Measurements from ENCODE around the gene TMBIM4. TPM values are rescaled to one million over a fixed set of nuclear protein-coding genes. Genes with fewer than 3 reads are reported as not detected.

TMBIM4 gene
- total RNA-seq, 3 donors from 2014 or later = 128 to 325 (median 218) TPM

DNA sequence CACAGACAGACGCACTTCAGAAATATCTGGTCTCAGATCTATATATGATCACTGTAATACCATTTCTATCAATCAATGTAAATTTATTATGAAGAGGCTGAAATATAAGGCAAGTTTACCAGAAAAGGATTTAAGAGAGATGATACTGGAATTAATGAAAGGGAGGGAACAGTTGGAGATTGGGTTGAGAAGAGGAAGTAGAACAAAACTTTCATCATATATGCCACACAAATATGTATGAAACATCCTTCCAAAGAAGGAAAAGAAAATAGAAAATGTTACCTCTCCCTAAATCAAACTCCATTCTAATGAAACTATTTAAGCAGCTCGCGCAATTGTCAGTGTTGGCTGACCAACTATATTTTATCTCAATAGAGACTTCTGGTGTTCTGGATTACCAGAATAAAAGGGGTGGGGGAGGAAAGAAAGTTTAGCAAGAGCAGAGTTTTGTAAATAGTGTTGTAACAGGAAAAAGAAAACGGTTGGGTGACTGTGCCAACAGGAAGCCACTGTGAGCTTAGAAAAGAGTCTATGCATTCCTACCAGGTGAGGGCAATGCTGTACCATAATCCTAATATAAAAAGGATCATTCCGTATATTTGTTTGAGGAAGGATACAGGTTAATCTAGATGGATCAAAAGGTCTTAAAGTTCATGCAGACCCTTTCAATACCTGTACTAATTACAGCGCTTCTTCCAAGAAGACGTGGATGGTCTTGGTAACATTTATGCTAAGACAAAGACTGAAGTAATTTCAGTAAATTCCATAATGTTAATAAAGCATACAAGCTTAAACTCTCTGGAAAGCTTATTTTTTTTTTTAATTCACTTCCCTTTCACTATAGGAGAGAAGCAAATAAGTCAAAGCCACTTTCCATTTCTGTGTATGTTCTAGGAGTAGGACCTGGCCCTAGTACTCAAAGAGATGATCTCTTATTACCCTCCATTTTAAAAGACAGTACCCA lies 24.7 kb downstream of the TMBIM4 start:
- DNase-seq (ENCODE audit: low spot score in 2 of 2) = no peak
- intact Hi-C loops (cut with DNase I; ENCODE audit: low total_unique reads) = loop anchor here (5.0 kb wide), 1 partner anchor 547 kb away; no protein-coding TSS in a partner anchor
- TF ChIP-seq POLR2A (IDR thresholded peaks at IDR 0.05) (no peak), POLR2AphosphoS5 (IDR thresholded peaks at IDR 0.05) (no peak)
- TF ChIP-seq, protein P1, sequence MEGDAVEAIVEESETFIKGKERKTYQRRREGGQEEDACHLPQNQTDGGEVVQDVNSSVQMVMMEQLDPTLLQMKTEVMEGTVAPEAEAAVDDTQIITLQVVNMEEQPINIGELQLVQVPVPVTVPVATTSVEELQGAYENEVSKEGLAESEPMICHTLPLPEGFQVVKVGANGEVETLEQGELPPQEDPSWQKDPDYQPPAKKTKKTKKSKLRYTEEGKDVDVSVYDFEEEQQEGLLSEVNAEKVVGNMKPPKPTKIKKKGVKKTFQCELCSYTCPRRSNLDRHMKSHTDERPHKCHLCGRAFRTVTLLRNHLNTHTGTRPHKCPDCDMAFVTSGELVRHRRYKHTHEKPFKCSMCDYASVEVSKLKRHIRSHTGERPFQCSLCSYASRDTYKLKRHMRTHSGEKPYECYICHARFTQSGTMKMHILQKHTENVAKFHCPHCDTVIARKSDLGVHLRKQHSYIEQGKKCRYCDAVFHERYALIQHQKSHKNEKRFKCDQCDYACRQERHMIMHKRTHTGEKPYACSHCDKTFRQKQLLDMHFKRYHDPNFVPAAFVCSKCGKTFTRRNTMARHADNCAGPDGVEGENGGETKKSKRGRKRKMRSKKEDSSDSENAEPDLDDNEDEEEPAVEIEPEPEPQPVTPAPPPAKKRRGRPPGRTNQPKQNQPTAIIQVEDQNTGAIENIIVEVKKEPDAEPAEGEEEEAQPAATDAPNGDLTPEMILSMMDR (IDR thresholded peaks at IDR 0.05) = peak; percentile 11 to 60 (median 52)
- Histone ChIP-seq H3K27me3 (no peaks in the 10 kb centered on the region), H3K4me1 (no peaks in the 10 kb centered on the region), H3K27ac (peak overlapping the region; percentile 53 to 64), H3K36me3 (peaks cover 6% of the 10 kb centered on the region), H3K9me3 (peaks cover 5 to 22% of the 10 kb centered on the region in 2 donors), H3K4me3 (no peak overlapping the region)

DNA sequence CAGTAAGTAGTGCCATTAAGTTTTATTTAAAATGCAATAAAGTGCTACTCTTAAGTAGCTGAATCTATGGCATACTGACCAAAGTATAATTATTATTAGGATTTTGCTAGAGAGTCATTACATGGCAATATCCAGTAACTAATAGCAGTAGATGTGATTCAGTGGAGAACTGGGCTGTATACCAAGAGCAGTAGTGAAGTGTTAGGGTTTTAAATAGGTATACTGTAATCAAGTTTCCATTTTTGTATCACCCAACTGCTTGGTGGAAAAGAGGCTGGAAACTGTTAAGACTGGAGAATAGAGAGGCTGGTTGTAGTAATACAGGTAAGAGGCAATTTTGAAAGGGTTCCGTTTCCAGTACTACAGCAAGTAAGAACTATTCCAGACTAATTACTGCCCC lies 25.9 kb downstream of the TMBIM4 start:
- Histone ChIP-seq H3K27me3 (no peaks in the 10 kb centered on the region), H3K27ac (no peak overlapping the region), H3K9me3 (peaks cover 5 to 23% of the 10 kb centered on the region in 2 donors), H3K36me3 (peaks cover 6% of the 10 kb centered on the region), H3K4me3 (no peak overlapping the region), H3K4me1 (no peaks in the 10 kb centered on the region)
- TF ChIP-seq, protein P1 (IDR thresholded peaks at IDR 0.05) = no peak
- TF ChIP-seq POLR2AphosphoS5 (IDR thresholded peaks at IDR 0.05) (no peak), POLR2A (IDR thresholded peaks at IDR 0.05) (no peak)
- intact Hi-C loops (cut with DNase I; ENCODE audit: low total_unique reads) = no loop called here
- DNase-seq (ENCODE audit: low spot score in 2 of 2) = no peak

DNA sequence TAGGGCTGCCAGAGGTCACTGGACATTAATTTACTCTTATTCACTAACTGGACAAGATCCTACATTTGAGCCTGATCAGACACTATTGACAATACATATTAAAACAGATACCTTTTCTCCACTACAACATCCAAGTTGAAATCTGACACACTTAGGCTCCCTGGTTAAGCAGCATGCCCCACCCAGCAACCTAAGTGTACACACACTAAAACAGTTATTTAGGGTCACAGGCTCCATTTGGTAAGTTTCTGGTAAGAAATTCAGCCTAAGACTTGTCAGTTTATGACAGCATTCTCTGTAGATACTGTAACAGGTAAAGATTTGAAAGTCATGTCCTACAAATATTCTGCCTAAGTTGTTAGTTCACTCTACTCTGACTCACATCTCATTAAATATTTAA lies 27.0 kb downstream of the TMBIM4 start:
- no peaks in the 10 kb centered on the region for H3K27me3 ChIP-seq
- no peaks in the 10 kb centered on the region for H3K4me1 ChIP-seq
- intact Hi-C loops (cut with DNase I; ENCODE audit: low total_unique reads) = no loop called here
- no peak overlapping the region for H3K27ac ChIP-seq
- H3K4me3 ChIP-seq = no peak overlapping the region
- DNase-seq (ENCODE audit: low spot score in 2 of 2) = no peak
- peaks cover 5 to 23% of the 10 kb centered on the region in 2 donors for H3K9me3 ChIP-seq
- TF ChIP-seq POLR2AphosphoS5 (IDR thresholded peaks at IDR 0.05) (no peak), POLR2A (IDR thresholded peaks at IDR 0.05) (no peak)
- TF ChIP-seq, protein P1 (IDR thresholded peaks at IDR 0.05) = no peak
- peaks cover 6% of the 10 kb centered on the region for H3K36me3 ChIP-seq

DNA sequence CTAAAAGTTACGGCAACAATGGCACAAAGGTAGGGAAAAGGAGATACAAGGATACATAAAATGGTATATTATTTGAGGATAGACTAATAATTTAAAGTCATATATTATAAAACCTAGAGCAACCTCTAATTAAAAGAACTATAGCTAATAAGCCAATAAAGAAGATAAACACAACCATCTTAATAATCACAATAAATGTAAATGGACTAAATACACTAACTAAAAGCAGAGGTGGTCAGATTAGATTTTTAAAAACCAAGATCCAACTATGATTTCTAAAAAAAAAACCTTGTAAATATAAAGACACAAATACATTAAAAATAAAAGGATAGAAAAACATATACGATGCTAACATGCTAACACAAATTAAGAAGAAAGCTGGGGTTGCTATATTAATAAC lies 28.5 kb downstream of the TMBIM4 start:
- Histone ChIP-seq H3K27me3 (no peaks in the 10 kb centered on the region), H3K4me3 (no peak overlapping the region), H3K4me1 (no peaks in the 10 kb centered on the region), H3K27ac (no peak overlapping the region), H3K9me3 (peaks cover 5 to 23% of the 10 kb centered on the region in 2 donors), H3K36me3 (peaks cover 6% of the 10 kb centered on the region)
- intact Hi-C loops (cut with DNase I; ENCODE audit: low total_unique reads) = no loop called here
- no peak for TF ChIP-seq POLR2AphosphoS5 (IDR thresholded peaks at IDR 0.05)
- no peak for TF ChIP-seq POLR2A (IDR thresholded peaks at IDR 0.05)
- TF ChIP-seq, protein P1 (IDR thresholded peaks at IDR 0.05) = no peak
- no peak for DNase-seq (ENCODE audit: low spot score in 2 of 2)

DNA sequence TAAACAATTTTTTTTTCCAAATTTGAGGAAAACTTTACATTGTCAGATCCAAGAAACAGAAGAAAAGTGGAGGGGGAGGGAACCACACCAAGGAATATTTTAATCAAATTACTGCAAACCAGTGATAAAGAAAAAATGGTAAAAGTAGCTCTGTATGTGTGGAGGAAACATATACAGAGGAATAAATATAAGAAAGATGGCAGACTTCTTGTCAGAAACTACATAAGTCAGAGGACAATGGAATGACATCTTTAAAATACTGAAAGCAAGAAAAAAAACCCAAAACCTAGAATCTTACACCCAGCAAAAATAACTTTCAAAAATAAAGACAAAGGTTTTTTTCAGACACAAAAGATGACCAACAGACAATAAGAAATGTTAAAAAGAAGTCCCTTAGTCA lies 29.1 kb downstream of the TMBIM4 start:
- Histone ChIP-seq H3K4me1 (no peaks in the 10 kb centered on the region), H3K4me3 (no peak overlapping the region), H3K27ac (no peak overlapping the region), H3K9me3 (peaks cover 5 to 23% of the 10 kb centered on the region in 2 donors), H3K36me3 (peaks cover 6% of the 10 kb centered on the region), H3K27me3 (no peaks in the 10 kb centered on the region)
- no peak for DNase-seq (ENCODE audit: low spot score in 2 of 2)
- intact Hi-C loops (cut with DNase I; ENCODE audit: low total_unique reads) = no loop called here
- no peak for TF ChIP-seq POLR2AphosphoS5 (IDR thresholded peaks at IDR 0.05)
- TF ChIP-seq, protein P1 (IDR thresholded peaks at IDR 0.05) = no peak
- TF ChIP-seq POLR2A (IDR thresholded peaks at IDR 0.05) = no peak
